LNCAP (cell line): Measurements from ENCODE around the gene SAE1.
A peak's percentile ranks its signal among the peaks of the same experiment; 100 is the strongest.

Experiments used
- CTCF ChIP-seq: fragments of 450-650 bp; IDR thresholded peaks from 2 replicates; pipeline ENCODE4 v1.5.1; 2017; ENCODE audit warnings: mild to moderate bottlenecking

Gene SAE1

DNA sequence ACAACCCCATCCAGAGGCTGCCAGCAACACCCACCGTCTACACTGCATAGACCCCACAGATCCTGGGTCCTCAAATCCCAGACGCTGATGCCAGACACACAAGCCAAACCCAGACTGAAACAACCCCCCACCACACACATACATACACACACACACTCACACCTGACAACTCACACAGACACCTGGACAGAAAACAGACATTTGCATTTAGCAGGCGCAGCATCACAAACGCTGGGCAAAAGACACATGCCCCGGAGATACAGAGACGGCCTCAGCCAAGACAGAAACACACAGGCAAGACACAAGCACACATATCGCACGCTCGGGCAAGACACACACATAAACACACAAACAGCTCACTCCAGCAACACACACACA, 99.0 kb downstream of the SAE1 start:
- TF ChIP-seq CTCF, result no peak

DNA sequence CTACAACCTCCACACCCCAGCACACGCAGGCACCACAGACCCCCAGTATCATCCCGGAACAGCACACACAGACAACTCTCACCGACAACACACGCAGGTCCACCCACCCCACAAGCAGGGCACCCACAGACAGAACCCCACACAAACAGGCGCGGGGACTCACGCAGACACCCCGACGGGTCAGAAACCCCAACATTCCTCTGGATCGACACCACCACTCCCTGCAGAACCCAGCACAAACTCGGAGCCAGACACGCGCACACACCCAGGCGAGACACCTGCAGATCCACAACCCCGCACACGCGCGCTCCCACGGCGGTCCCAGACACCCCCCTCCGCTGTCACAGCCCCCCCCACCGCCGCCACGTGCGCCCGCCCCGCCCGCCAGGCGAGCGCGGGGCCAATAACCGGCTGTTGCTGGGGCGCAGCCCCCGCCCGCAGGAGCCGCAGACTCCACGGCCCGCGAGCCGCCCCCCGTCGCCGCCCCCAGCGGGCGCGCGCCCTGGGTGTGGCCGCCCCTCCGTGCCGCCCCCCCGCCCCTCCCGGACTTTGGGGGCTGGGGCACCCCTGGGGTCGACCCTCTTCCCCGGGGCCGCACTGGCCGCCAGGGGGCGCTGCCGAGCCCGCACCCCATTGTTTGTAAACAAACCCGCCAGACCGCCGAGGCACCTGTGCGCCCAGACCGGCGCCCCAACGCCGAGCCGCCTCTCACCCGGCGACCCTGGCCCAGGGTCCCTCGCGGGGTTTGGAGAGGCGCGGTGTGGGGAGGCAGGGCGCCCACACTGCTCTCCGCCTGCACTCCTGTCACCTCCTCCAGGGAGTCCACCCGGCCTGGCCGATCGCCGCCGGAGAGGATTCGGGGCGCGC, 99.7 kb downstream of the SAE1 start:
- peak; percentile 85 for TF ChIP-seq CTCF

DNA sequence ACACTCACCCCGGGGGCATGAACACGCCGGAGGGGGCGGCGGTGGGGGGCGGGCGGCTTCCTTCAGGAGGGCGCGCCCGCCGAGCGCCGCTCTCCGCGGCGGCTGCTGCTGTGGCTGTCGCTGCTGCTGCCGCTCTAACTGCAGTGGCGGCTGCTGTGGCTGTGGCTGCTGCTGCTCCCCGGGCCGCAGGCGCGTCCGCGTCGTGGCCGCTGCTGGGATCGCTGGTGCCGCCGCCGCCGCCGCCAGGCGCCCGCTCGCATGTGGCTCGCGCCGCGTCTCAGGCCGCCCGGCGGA, 100.2 kb downstream of the SAE1 start, which contains the start of gene BBC3:
Gene BBC3, minus strand, starts transcription at position 279 of the 294 bp plus-strand sequence. CDS start 2,768 bp downstream, outside the sequence.
- no peak for TF ChIP-seq CTCF

DNA sequence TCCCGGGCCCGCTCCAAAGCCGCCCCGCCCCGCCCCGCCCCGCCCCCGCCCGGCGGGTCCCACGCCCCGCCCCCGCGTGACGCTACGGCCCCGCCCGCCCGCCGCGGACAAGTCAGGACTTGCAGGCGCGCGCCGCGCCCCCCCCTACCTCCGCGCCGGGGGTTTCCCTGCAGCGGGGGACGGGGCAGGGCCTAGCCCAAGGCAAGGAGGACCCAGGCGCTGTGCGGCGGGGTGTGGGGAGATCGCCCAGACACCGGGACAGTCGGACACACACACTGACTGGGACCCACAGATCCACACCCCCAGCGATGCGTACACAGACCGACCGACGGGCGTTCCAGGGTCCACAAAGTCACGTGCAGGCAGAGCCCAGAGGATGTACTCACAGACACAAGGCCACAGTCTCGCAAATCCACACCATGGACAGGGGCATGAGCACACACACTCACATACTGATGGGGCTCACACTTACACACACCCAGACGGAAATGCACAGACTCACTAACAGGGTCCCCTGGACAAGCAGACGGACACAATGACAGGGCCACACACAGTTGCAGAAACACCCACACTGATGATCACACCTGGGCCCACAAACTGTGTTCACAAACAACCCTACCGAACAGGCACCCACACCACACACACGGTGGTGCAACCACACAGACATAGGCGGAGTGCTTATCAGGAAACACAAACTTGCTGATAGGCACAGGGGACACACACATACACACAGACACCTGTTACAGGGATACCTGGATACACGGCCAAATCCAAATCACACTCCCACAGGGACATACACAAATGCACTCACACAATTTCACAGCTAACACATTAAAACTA, 100.8 kb downstream of the SAE1 start:
- TF ChIP-seq CTCF, result no peak

DNA sequence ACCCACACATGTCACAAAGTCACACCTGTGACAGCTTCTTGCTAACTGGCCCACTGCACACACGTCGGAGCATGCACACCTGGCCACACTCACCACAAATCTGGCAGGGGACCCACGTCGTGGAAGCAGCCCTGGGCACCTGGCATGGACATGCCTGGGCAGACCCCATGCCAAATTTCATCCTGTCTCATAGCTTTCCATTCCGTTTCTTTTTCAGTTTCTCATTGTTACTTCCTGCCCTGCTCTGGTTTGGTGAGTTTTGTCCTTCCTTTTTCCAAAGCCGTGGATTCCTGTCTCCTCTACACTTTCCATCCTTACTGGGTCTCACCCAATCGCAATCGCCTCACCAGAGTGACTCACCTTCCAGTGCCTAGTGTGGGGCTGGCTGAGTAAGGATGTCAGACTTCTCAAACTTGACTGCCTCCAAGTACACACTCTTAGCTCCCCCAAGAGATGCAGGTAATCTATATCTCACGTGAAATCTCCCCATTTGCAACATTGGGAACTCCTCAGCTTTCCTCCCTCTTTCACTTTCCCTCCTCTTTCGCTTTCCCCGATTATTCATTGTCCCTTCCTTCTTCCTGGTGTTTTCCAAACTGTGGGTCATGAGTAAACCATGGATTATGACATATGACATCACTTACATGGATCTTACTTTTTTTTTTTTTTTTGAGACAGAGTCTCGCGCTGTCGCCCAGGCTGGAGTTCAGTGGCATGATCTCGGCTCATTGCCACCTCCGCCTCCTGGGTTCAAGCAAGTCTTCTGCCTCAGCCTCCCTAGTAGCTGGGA, 102.0 kb downstream of the SAE1 start:
- TF ChIP-seq CTCF, result no peak

DNA sequence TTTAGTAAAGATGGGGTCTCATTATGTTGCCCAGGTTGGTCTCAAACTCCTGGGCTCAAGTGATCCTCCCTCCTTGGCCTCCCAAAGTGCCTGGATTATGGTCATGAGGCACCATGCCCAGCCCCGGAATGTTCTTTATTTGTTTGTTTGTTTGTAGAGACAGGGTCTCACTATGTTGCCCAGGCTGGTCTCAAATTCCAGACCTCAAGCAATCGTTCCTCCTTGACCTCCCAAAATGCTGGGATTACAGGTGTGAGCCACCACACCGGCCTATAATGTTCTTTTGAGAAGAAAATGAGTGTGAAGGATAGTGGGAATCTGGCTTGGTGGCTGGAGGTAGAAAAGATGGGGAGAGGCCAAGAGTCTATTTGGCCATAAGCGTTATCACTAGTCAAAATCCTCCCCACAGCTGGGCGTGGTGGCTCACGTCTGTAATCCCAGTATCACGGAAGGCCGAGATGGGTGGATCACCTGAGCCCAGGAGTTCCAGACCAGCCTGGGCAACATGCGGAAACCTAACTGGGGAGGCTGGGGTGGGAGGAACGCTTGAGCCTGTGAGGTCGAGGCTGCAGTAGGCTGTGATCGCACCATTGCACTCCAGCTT, 105.5 kb downstream of the SAE1 start:
- no peak for TF ChIP-seq CTCF

- no peak for TF ChIP-seq CTCF
Observed at GRCh38 chr19:47239152-47239551, 108.5 kb downstream of the SAE1 start.
